GM12892 (cell line): ENCODE measurements around the gene RPP38.

Experiments used
- DNase-seq: peaks from one replicate; pipeline ENCODE4 v3.0.0; 2011; ENCODE audit not compliant: insufficient read length
- FAIRE-seq: peaks from 2 replicates; lab custom pipeline; 2011; peaks lifted over from hg19 to GRCh38; lab: Jason Lieb, UNC
- POLR2A ChIP-seq: IDR thresholded peaks from 2 replicates; pipeline ENCODE4 v1.6.1; 2011; ENCODE audit warnings: low read depth, low read length, control low read depth
- POLR2AphosphoS5 ChIP-seq: IDR thresholded peaks from 2 replicates; pipeline ENCODE4 v1.6.1; 2011; ENCODE audit warnings: low read depth, low read length, control low read depth
- TAF1 ChIP-seq: IDR thresholded peaks from 2 replicates; pipeline ENCODE4 v1.6.1; 2011; ENCODE audit warnings: low read depth, mild to moderate bottlenecking, control low read depth, low read length, borderline replicate concordance

Gene RPP38

DNA sequence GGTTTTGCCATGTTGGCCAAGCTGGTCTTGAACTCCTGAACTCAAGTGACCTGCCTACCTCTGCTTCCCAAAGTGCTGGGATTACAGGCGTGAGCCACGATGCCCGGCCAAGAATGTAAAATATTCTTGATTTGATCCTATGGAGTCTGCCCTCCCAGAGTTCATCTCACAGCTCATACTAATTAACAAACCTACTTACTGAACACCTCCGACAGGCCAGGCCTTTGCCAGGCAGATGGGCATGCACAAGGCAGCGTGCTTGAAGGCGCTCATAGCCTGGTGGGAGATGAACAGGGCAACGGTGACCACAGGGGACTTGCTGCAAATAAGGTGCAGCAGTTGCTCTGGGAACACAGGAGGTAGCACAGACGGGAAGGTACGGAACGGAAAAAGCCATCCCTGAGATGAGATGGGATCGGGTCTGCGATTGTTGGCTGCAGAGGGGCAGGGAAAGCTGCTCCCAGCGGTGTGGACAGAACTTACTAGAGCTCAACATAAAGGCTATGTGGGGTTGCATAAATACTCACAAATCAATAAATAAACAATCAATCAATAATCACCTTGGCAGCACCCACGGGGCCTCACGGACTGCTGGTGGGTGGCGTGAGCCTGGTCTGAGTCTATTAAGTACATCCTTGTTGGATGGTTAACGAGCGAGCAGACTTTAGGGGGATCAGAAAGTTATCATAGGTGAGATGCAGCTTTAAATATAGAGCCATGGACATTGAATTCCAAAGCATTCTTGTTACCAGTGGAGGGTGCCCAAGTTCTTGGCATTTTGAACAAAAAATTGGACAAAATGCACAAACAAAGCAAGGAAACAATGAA, 13.3 kb upstream of the RPP38 start:
- TF ChIP-seq POLR2A (no peak), POLR2AphosphoS5 (no peak), TAF1 (no peak)
- FAIRE-seq, result no peak
- no peak for DNase-seq

DNA sequence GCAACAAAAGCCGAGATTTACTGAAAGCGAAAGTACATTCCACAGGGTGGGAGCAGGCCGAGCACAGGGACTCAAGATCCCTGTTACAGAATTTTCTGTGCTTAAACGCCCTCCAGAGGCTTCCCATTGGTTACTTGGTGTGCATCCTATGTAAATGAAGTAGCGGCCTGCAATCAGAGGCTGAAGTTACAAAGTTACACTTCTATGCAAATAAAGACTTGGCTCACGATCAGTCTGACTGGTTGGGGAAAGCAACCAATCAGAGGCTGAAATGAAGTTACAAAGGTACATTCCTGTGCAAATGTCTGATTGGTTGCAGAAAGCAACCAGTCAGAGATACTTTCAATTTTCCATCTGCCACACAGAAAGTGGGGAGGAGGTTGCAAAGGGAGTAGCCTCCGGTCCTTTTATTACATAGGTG, 12.6 kb upstream of the RPP38 start:
- TF ChIP-seq POLR2AphosphoS5 (no peak), POLR2A (no peak), TAF1 (no peak)
- no peak for DNase-seq

DNA sequence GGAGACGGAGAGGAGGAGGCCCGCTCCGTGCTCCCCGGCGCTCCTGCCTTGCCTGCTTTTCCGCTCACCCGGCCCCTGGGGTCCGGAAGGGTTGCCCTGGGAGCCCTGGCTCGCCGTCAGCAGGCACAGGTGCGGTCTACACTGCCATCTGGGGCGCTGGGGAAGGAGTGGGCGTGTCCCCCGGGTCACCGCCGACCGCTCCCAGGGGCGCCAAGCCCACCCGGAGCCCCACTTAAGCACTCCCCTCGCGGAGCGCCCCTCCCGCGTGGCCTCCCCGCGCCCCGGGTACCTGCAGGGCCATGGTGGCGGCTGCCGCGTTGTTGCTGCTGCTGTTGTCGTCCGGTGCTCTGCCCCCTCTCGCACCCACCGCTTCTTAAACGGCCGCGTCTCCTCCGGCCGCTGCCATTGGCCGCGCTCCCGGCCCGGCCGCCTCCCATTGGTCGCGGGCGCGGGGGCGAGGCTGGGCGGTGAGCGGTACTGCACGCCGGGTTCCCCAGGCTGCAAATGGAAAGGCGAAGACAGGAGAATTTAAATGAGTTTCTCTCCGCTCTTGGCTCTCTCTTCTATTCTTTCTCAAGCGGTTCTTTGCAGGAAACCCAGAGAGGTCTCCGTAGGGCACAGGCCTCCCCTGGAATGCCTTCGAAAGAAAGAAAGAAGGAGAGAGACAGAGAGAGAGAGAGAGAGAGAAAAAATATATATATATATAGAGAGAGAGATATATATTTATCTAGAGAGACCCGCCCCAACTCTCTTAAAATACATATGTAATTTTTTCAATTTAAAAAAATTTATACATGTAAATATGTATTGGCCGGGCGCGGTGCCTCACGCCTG, 8.5 kb upstream of the RPP38 start, which contains the start of gene ACBD7:
Gene ACBD7, minus strand, starts transcription at position 349 of the 834 bp plus-strand sequence. Its CDS starts 48 bp downstream, at position 301.
- TF ChIP-seq POLR2AphosphoS5 (no peak), TAF1 (no peak), POLR2A (no peak)
- DNase-seq (peak; percentile 94), FAIRE-seq (peak; percentile 95)

More for the DNA sequence above, 12.6 kb upstream of the RPP38 start:
- no peak for FAIRE-seq

DNA sequence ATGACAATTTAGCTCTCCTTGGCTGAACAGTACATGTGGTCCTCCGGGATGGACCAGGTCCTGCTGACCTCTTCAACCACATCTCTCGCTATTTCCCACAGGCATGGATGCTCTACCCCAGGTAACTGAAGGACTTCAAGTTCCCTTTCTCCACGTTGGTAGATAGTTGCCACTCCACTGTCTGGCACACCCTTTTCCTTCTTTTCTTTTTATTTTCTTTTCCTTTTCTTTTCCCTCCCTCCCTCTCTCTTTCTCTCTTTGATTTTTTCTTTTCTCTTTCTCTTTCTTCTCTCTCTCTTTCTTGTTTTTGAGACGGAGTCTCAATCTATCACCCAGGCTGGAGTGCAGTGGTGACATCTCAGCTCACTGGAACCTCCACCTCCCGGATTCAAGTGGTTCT, 5.7 kb upstream of the RPP38 start:
- FAIRE-seq (no peak), DNase-seq (no peak)
- no peak for TF ChIP-seq POLR2AphosphoS5
- TF ChIP-seq POLR2A, result no peak
- no peak for TF ChIP-seq TAF1

DNA sequence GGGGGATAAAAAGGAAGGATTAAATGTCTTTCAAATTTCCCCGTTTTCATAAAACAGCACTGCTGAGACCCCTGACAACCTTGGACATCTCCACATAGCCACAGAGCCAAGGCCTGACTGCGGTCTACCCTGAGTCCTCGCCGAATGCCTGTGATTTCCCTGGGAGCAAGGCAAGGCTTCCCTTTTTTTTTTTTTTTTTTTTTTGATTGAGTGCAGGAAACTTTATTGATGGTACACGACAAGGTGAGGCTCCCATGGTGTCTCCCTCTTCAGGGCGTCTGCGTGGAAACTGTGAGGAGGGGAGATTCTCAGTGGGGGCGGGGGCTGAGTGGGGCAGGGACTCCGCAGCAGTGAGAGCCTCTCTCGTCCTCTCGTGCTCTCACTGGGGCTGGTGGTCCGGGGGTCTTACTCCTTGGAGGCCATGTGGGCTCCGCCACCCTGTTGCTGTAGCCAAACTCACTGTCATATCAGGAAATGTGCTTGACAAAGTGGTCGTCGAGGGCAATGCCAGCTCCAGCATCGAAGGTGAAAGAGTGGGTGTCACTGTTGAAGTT, 4.2 kb upstream of the RPP38 start:
- FAIRE-seq, result no peak
- no peak for DNase-seq

DNA sequence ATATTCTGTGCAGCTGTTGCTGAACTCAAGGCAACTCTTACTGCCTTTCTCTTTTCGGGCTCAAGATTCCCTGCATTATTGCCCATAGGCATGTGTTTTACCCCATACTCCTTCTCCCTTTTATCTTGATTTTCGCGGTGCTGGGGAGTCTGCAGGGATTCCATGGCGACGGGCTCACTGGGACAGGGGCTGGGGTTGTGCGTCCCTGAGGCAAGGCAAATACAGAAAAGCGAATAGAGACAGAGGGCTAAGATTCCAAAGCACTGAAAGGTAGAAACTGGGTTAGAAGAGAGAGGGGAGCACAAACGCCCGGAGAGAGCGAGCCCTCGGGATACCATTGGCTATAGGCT, 519 bp upstream of the RPP38 start:
- FAIRE-seq (no peak), DNase-seq (no peak)
- TF ChIP-seq POLR2A (no peak), TAF1 (no peak), POLR2AphosphoS5 (no peak)

More for the DNA sequence above, 4.2 kb upstream of the RPP38 start:
- TF ChIP-seq TAF1, result no peak

DNA sequence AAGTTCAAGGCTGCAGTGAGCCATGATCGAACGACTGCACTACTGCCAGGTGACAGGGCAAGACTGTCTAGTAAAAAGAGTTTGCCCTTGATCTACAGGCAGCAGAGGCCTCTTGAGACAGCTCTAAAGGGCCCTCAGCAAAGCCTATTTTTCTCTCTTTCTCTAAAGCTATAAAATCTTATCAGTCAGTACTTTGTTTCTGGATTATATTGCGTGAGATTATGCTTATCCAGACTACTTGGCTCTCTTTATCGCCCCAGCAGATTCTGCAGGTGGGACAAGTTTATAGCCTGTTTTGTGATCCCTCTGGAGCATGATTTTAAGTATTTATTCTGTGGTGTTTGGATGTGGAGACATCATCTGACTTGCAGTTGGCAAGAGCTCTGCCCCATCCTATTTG, 2.7 kb downstream of the RPP38 start:
- TF ChIP-seq POLR2AphosphoS5, result no peak
- no peak for TF ChIP-seq POLR2A
- TF ChIP-seq TAF1, result no peak
- DNase-seq (no peak), FAIRE-seq (no peak)

DNA sequence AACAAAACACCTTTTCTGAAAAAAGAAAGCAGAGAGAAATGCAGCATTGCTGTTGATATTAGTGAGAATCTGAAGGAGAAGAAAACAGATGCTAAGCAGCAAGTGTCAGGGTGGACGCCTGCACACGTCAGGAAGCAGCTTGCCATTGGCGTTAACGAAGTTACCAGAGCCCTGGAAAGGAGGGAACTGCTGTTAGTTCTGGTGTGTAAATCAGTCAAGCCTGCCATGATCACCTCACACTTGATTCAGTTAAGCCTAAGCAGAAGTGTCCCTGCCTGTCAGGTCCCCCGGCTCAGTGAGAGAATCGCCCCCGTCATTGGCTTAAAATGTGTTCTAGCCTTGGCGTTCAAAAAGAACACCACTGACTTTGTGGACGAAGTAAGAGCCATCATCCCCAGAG, 6.4 kb downstream of the RPP38 start:
- TF ChIP-seq POLR2AphosphoS5 (no peak), TAF1 (no peak), POLR2A (no peak)
- FAIRE-seq, result no peak

DNA sequence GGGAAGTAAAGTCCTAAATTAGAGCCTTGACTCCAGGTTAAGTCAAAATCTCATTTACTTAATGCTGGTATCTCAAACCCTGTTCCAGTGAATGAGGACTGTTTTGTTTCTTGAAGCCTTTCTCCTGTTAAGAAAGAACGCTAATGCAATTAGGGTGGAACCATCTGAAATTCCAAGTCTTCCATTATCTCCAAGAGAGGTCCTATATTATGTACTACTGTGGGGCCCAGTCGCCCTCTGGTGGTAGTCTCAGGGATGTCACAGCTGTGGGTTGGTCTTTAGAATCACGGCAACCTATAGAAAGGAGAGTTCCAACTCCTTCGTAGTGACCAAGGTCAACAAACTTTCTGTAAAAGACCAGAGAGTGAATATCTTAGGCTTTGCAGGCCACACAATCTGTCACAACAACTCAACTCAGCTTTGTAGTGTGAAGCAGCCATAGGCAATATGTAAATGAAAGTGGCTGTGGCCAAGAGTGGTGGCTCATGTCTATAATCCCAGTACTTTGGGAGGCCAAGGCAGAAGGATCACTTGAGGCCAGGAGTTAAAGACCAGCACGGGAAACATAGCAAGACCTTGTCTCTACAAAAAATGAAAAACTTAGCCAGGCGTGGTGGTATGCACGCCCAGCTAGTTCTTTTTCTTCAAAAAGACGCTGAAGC, 9.3 kb downstream of the RPP38 start:
- DNase-seq (peak; percentile 41), FAIRE-seq (peak; percentile 88)
- TF ChIP-seq POLR2AphosphoS5, result no peak
- TF ChIP-seq POLR2A, result no peak
- no peak for TF ChIP-seq TAF1

More for the DNA sequence above, 6.4 kb downstream of the RPP38 start:
- no peak for DNase-seq

DNA sequence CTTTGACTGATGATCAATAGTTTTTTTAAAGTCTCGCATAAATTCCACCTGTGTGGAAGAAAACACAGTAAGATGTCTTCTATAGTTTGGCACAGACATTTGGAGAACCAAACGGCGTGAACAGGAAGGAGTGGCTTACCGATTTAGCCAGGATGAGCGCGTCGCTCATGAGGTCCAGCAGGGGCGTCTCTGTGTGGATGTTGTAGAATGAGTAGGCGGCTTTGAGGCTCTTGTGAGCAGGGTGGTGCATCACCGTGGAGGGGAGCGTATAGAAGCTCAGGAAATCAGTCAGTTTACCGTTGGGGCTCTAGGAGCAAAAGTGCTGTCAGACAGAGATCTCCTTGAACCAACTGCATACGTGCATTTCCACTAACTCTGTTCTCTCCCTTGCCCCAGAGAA, 15.5 kb downstream of the RPP38 start:
- TF ChIP-seq POLR2A (no peak), TAF1 (no peak), POLR2AphosphoS5 (no peak)
- FAIRE-seq (no peak), DNase-seq (no peak)

DNA sequence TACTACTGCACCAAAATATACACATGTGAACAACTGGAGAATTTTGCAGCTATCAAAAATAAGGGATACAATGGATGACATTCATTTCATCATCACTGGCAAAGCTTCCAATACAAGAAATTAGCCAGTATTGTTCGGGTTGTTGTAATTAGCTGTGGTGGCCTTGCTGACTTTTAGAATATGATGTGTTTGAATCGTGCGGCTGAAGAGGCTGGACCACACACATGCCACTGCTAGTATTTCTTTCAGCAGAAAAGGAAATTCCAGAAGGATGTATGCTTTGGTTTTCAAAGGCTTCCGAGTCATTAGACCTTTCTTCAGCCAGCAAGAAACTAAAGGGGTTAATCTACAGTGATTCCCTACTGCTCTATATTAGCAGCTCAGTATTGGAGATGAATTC, 16.6 kb downstream of the RPP38 start:
- TF ChIP-seq POLR2A, result no peak
- no peak for TF ChIP-seq POLR2AphosphoS5
- TF ChIP-seq TAF1, result no peak
- FAIRE-seq (no peak), DNase-seq (no peak)

DNA sequence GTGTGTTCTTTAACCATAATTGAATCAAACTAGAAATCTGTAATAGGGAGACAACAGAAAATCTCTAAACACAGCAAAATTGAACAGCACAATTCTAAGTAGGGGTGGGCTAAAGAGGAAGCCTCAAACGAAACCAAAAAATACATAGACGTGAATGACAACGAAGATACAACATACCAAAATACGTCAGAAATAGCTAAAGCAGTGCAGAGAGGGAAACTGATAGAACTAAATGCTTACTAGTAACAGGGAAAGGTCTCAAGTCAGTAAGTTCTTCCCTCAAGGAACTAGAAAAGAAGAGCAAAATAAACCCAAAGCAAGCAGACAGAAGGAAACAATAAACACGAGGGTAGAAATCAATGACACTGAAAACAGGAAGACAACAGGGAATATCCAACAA, 19.1 kb downstream of the RPP38 start:
- FAIRE-seq (no peak), DNase-seq (no peak)
- TF ChIP-seq POLR2AphosphoS5, result no peak
- TF ChIP-seq TAF1, result no peak
- no peak for TF ChIP-seq POLR2A
